SU-DHL-6 (cell line): ENCODE results near the gene ARNT2.

Experiments
- H2AFZ ChIP-seq: fragments of 200-600 bp; sonication (generic); 2 replicates; pipeline ENCODE4 v1.6.1; 2014; ENCODE audit warnings: low read depth, mild to moderate bottlenecking, moderate library complexity, mixed read lengths, antibody characterized with exemption, low read length; ENCODE audit not compliant: severe bottlenecking
- H3F3A ChIP-seq: fragments of 200-600 bp; shearing (Covaris generic); 2 replicates; pipeline ENCODE4 v1.6.0; 2016; ENCODE audit warnings: antibody characterized with exemption, mild to moderate bottlenecking; ENCODE audit not compliant: insufficient read depth
- H3K27ac ChIP-seq: fragments of 200-600 bp; sonication (generic); 2 replicates; pipeline ENCODE4 v1.5.1; 2016; ENCODE audit warnings: low read depth, mild to moderate bottlenecking, low read length, moderate library complexity, mixed read lengths
- H3K27me3 ChIP-seq: fragments of 200-600 bp; sonication (generic), shearing (Covaris generic); 2 replicates; pipeline ENCODE4 v1.6.0; 2014; ENCODE audit warnings: mild to moderate bottlenecking, low read length
- H3K36me3 ChIP-seq: fragments of 200-600 bp; sonication (generic); 2 replicates; pipeline ENCODE4 v1.6.1; 2014; ENCODE audit warnings: mild to moderate bottlenecking, low read length, mixed read lengths
- H3K4me2 ChIP-seq: fragments of 300-600, 200-600 bp; shearing (Covaris generic), sonication (generic); 2 replicates; pipeline ENCODE4 v1.6.0; 2014; ENCODE audit warnings: low read length, low read depth, mild to moderate bottlenecking; ENCODE audit not compliant: poor library complexity, severe bottlenecking
- H3K4me3 ChIP-seq: fragments of 200-600 bp; sonication (generic); 2 replicates; pipeline ENCODE4 v1.5.1; 2014; ENCODE audit warnings: antibody characterized with exemption, low read length, mild to moderate bottlenecking, mixed read lengths; ENCODE audit not compliant: insufficient read depth, poor library complexity, severe bottlenecking
- H3K79me2 ChIP-seq: fragments of 200-600 bp; sonication (generic); 2 replicates; pipeline ENCODE4 v1.6.1; 2014; ENCODE audit warnings: mild to moderate bottlenecking, low read length, moderate library complexity; ENCODE audit not compliant: insufficient read depth
- H3K9ac ChIP-seq: fragments of 200-600 bp; sonication (generic); 2 replicates; pipeline ENCODE4 v1.7.0; 2014; ENCODE audit warnings: mild to moderate bottlenecking, low read length
- H3K9me2 ChIP-seq: fragments of 200-600 bp; sonication (generic); replicated peaks from 2 replicates; pipeline ENCODE4 v1.6.1; 2014; ENCODE audit warnings: low read length; ENCODE audit not compliant: insufficient read depth
- H3K9me3 ChIP-seq: fragments of 200-600 bp; sonication (generic); 2 replicates; pipeline ENCODE4 v1.6.1; 2014; ENCODE audit warnings: low read length, mixed read lengths; ENCODE audit not compliant: insufficient read depth
- H4K20me1 ChIP-seq: fragments of 200-600 bp; sonication (generic); 2 replicates; pipeline ENCODE4 v1.6.1; 2014; ENCODE audit warnings: low read depth, mild to moderate bottlenecking, antibody characterized with exemption, low read length, moderate library complexity, mixed read lengths
- EZH2phosphoT487 ChIP-seq: fragments of 200-600 bp; sonication (generic), shearing (Covaris generic); conservative IDR thresholded peaks from 2 replicates; pipeline ENCODE4 v1.6.1; 2018; ENCODE audit warnings: mild to moderate bottlenecking, antibody characterized with exemption, low read length, moderate library complexity, mixed read lengths
- TF ChIP-seq, protein P1 (sequence below): fragments of 200-600 bp; sonication (generic); IDR thresholded peaks from one replicate; pipeline ENCODE4 v1.5.1; 2017; ENCODE audit warnings: antibody characterized with exemption, mild to moderate bottlenecking, low read length, moderate library complexity; ENCODE audit not compliant: insufficient read depth, poor library complexity, severe bottlenecking

The ARNT2 gene

DNA sequence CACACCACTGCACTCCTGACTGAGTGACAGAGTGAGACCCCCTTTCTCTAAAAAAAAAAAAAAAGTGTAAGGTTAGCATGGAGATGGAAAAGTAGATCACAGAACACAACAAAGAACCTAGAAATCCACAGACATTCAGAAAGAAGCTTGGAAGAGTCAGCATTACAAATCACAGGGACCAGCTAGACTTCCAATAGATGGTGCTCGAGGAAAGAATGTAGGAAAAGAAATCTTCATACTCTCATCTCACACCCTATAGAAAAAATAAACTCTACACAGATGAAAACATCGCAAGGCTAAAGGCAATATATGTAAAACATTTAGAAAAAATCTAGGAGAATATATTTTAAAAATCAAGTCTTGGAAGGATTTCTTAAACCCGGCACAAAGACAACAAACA, 196.4 kb downstream of the ARNT2 start:
- Histone ChIP-seq H3K9me3 (no peaks in the 10 kb centered on the region), H3K9ac (no peak overlapping the region), H3K36me3 (no peaks in the 10 kb centered on the region), H3K4me3 (no peak overlapping the region), H3K27ac (no peak overlapping the region), H3K9me2 (no peaks in the 10 kb centered on the region), H3F3A (no peaks in the 10 kb centered on the region), H2AFZ (no peak overlapping the region), H3K4me2 (no peak overlapping the region), H3K27me3 (no peaks in the 10 kb centered on the region), H4K20me1 (no peaks in the 10 kb centered on the region), H3K79me2 (no peaks in the 10 kb centered on the region)
- TF ChIP-seq, protein P1, sequence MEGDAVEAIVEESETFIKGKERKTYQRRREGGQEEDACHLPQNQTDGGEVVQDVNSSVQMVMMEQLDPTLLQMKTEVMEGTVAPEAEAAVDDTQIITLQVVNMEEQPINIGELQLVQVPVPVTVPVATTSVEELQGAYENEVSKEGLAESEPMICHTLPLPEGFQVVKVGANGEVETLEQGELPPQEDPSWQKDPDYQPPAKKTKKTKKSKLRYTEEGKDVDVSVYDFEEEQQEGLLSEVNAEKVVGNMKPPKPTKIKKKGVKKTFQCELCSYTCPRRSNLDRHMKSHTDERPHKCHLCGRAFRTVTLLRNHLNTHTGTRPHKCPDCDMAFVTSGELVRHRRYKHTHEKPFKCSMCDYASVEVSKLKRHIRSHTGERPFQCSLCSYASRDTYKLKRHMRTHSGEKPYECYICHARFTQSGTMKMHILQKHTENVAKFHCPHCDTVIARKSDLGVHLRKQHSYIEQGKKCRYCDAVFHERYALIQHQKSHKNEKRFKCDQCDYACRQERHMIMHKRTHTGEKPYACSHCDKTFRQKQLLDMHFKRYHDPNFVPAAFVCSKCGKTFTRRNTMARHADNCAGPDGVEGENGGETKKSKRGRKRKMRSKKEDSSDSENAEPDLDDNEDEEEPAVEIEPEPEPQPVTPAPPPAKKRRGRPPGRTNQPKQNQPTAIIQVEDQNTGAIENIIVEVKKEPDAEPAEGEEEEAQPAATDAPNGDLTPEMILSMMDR, result no peak

DNA sequence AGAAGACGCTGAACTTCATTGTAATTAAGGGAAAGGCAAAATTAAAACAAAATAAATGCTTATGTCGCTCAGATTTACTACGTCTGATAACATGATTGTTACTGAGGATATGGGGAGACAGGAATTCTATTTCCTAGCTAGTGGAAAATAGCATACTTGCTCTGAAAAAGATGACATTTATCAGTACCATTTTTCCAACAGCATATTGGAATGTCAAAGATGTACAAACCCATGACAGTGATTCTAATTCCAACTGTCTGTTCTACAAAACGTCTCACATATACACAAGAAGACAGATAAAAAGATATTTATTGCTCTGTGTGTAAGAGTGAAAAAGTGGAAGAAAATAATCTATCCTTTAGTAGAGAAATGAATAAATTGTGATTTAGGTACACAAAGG, 197.1 kb downstream of the ARNT2 start:
- TF ChIP-seq EZH2phosphoT487, result no peak
- TF ChIP-seq, protein P1, result no peak
- Histone ChIP-seq H3K9me2 (no peaks in the 10 kb centered on the region), H3K4me3 (no peak overlapping the region), H3K27me3 (no peaks in the 10 kb centered on the region), H3F3A (no peaks in the 10 kb centered on the region), H2AFZ (no peak overlapping the region), H4K20me1 (no peaks in the 10 kb centered on the region), H3K79me2 (no peaks in the 10 kb centered on the region), H3K9ac (no peak overlapping the region), H3K27ac (no peak overlapping the region), H3K36me3 (no peaks in the 10 kb centered on the region), H3K9me3 (no peaks in the 10 kb centered on the region), H3K4me2 (no peak overlapping the region)

DNA sequence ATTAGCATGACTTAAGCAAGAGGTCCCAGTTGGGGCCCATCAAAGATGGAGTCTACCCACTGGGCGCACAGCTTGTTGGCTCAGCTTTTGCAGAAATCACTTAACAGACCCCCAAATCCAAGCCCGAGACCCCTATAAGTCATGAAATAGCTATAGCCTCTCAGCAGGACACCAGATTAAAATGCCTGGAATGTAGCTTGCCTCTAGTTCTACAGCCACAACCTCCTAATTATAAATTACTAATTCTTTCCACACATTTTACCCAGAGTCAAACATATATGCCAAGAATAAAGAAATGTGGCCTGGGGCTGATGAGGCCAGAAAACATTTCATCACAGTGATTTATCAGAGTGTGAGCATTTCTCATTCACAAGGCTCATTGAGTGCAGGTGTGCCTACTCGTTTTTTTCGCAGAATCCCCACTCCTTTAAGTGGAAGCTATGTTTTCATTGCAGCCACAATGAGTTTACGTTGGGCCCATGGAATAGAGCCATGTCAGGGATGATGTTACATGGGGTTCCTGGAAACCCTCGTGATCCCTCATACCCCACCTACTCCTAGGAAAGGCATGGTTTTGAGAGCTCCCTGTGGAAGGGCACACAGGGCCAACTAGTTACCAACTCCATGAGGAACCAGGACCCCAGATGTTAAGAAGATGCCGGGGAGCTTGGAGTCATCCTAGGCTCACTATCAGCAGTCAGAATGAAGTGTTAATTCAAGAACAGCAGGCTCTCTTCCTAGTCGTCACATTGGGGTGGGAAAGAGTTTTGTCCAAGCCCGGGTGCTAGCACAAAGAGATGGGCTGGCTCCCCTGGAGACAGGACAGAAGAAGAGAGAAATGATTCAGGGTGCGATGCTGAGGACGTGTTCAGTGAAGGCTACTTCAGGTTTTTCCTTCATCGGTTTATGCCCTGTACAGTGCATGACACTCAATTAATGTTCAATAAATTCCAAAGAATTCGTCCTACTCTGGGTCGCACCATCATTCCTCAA, 200.7 kb downstream of the ARNT2 start:
- no peak for TF ChIP-seq EZH2phosphoT487
- TF ChIP-seq, protein P1, result no peak
- H3K4me2 ChIP-seq, result no peak overlapping the region
- no peaks in the 10 kb centered on the region for H3K9me2 ChIP-seq
- H3K9ac ChIP-seq, result no peak overlapping the region
- no peak overlapping the region for H3K4me3 ChIP-seq
- no peaks in the 10 kb centered on the region for H4K20me1 ChIP-seq
- no peaks in the 10 kb centered on the region for H3K9me3 ChIP-seq
- no peaks in the 10 kb centered on the region for H3K36me3 ChIP-seq
- no peak overlapping the region for H2AFZ ChIP-seq
- H3F3A ChIP-seq, result no peaks in the 10 kb centered on the region
- H3K79me2 ChIP-seq, result no peaks in the 10 kb centered on the region
- no peaks in the 10 kb centered on the region for H3K27me3 ChIP-seq
- no peak overlapping the region for H3K27ac ChIP-seq
